ENCODE results near the gene STK39.

- TF ChIP-seq CTCF (optimal IDR thresholded peaks at IDR 0.05 in 1 of 3, IDR thresholded peaks at IDR 0.05 in 1 of 3, conservative IDR thresholded peaks at IDR 0.05 in 1 of 3; ENCODE audit: extremely low read depth in 1 of 3, insufficient read depth in 2 of 3, low read length in 3 of 3) (no peak), EZH2 (IDR thresholded peaks at IDR 0.05; ENCODE audit: low read length) (no peak)
Measured at GRCh38 chr2:168165985-168166901, 81.2 kb downstream of the STK39 start.
